RPMI8226 (cell line): ENCODE measurements around the gene CDHR3.

ENCODE experiments used
- DNase-seq: peaks from one replicate; pipeline ENCODE4 v3.0.0-alpha.2; 2015

The CDHR3 gene

DNA sequence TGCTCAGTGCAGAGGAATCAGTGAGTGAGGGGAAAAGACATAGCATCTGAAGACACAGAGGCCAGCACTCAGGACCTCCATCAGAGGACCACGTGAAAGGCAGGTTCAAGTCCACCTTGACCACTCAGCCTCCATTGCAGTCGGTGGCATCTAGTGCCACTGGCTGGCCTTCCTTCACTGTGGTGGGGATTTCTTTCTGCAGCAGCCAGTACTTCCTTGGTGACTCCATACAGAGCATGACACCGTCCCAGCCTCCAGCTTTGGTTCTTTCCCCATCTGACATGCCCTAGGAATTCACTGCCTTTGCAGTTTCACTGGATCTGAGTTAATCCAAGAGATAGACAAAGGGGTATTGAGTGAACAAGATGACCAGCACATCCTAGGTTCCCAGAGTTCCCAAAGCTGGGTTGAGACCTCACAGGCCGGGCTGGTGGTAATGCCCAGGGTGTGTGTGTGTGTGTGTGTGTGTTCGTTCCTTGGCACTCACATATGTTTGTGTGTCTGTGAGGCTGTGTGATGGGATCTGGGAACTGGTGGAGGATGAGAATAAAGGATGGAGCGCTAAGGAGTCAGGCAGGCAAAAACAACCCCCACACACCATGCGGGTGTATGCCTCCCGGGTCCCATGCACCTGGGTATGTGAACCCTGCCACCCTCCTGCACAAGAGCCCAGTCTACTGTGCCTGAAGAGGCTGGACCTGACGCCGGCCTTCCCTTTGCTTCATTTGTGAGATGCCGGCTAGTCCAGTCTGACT lies 91.3 kb downstream of the CDHR3 start:
- DNase-seq: no peak

DNA sequence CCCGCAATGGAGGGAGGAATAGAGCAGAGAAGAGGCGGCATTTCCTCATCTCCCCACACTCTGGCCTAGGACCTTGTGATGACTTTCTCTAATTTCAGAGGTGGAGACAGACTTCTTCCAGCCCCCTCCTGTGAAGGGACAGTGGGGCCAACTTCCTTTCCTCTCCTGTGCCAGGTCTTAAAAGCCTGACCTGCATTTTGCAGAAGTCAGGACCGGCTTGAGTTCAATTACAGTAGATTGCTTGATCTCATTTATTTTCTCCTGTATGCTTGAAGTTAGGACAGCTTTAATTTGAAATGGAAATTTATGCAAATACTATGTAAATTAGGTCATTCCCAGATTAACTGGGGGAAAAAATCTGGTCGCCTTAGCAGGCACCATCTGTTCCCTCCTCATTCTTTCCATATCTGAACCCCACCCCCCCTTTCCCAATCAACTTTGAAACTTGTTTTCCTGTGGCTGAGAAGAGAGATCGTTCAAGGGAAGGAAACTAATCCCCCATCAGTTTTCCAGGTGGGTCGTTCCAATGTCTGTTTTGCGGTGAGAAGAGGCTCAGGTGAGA lies 92.0 kb downstream of the CDHR3 start:
- no peak for DNase-seq

DNA sequence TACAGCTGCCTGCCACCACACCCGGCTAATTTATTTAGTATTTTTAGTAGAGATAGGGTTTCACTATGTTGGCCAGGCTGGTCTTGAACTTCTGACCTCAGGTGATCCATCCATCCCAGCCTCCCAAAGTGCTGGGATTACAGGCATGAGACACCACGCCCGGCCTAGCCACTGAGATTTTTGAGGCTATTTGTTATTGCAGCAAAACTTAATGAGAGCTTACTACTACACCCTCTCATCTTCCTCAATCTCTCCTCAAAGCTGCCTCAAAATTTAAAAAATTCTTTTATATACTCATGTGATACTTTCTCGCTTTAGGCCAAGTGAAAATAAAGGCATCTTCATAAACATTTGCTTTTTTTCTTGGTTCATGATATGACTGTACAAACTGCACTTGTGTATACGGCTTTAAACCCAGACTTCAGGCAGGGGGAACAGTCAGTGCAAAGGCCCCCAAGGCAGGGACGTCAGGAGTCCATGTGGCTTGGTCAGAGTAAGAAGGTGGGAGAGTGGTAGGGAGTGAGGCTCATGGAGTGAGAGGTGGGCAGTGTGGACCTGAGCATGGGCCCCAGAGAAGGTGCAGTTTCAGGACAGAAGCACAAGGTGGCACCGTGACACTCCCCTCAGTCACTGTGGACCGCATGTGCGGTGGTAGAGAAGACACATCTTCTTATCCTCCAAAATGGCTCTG lies 93.6 kb downstream of the CDHR3 start:
- peak; percentile 83 for DNase-seq

- no peak for DNase-seq
Measured at GRCh38 chr7:106057204-106057961, 94.3 kb downstream of the CDHR3 start.

GRCh38 chr7:106057962-106058927 lies 95.2 kb downstream of the CDHR3 start:
- peak; percentile 33 for DNase-seq

DNA sequence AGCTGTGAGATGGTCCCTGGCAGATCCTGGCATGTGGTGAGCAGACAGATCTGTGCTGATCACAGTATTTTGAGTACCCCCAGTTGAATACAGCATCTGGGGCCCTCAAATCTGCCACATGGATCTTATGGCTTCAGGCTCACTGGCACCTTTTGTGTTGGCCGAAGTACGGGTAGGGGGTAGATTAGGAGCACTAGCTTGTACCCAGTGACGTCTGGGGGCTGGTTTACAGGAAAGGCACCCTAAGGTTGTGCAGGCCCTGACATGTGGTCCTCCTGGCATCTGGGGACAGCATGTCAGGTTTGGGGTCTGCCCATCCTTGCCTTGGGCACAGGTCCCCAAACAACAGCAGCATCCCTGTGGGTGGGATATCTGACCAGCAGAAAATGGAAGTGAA lies 95.9 kb downstream of the CDHR3 start:
- DNase-seq: no peak

GRCh38 chr7:106059556-106059955 lies 96.5 kb downstream of the CDHR3 start:
- no peak for DNase-seq

DNA sequence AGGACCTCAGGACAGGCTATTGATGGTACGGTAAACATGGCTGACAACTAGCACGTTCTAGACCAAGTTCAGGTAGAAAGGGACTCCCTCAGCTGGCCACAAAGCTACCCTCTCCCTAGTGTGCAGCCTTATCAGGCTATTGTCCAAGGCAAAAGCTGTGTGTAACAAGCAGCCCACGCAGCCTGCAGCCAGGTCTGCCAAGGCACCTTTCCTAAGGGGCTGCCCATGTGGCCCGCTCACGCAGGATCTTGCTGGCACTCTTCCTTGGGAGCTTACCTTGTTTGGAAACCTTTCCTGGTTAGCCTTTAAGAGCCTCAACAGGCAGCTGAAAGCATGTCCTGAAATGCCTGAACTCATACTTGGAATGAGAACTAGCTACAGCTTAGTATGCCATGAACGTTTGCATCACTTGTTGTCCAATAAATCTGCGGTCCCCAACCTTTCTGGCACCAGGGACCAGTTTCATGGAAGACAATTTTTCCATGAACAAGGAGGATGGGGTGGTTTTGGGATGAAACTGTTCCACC lies 97.4 kb downstream of the CDHR3 start:
- no peak for DNase-seq

DNA sequence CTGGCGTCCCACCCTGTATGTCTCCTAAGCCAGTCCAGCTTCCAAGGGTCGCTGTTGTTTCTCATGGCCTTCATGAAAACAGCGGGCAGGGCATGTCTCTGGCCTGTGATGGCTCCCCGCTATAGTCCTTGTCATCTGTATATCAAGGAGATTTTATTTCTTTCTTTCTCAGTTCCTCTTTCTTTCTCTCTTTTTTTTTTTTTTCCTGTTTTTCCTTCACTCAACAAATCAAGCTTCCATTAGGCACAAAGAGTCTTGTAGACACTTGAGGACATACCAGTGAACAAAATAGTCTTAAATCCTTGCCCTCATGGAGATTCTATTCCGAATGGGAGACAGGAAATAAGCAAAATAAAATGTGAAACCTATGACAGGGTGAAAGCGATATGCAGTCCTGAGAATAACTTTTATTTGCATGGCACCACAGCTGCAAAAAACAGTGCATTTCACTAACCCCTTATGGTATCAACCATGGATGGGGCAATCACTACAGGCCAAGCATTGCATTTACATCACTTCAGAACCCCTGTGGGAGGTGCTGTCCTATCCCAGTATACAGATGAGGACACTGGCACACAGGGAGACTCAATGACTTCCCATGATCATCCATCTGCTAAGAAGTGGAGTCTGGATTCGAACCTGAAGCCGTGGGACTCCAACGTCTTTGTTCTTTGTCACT lies 98.4 kb downstream of the CDHR3 start:
- DNase-seq: peak; percentile 36

DNA sequence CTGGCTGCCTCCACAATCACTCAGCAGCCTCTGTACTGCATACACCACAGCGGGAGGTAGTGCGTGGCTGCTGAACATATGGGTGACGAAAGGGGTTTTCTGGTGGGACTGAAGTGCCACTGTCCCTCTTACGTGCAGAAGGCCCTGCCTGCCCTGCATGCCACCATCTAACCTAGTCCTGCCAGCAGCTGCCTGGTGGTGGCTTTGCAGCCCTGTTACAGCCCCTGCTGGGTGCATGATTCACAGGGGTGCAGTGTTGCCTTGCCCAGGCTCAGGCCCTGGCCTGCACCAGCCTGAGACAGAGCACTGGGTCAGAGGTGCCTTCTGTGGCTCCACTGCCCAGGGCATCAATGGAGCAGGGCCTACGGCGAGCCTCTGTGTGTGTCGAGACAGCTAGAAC lies 98.9 kb downstream of the CDHR3 start:
- no peak for DNase-seq

GRCh38 chr7:106062521-106062931 lies 99.5 kb downstream of the CDHR3 start:
- DNase-seq: no peak

GRCh38 chr7:106063024-106063423 lies 100.0 kb downstream of the CDHR3 start:
- DNase-seq: no peak

DNA sequence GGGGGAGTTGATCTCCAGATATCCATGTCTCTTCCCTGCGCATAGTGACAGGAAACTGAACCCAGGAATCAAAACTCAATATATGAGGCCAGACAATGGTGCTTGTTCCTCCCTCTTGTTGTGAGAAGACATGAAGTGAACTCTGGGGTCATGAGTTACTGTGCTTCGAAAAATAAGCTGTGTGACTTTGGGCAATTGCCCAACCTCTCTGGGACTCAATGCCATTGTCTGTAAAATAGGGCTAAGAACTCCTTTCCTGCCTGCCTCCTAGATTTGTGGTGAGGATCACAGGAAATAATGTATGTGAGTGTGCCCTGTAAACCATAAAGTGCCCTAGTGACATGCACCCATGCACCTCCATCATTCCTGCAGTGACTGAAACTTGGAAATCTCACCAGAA lies 100.6 kb downstream of the CDHR3 start:
- no peak for DNase-seq

DNA sequence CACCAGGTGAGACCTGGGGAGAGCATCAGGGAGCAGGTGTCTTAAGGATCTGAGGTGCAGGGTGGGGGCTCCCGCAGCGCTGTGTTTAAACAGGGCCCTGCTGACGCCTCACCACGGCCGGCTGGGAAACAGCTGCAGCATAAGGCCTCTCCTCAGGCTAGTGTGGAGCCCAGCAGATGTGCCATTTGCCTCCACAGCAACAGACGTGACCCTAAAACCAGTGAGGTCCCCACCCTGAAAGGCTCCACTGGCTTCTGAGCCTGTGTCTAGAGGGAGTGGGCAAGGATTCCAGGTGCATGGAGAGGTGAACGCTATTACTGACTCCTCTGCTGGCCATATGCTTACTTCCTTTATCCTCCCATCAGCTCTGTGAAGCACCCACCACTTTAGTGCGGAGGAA lies 101.3 kb downstream of the CDHR3 start:
- no peak for DNase-seq

GRCh38 chr7:106064771-106065574 lies 101.9 kb downstream of the CDHR3 start:
- DNase-seq: peak; percentile 54

GRCh38 chr7:106065575-106066500 lies 102.8 kb downstream of the CDHR3 start:
- no peak for DNase-seq

GRCh38 chr7:106067678-106068077 lies 104.6 kb downstream of the CDHR3 start:
- no peak for DNase-seq

DNA sequence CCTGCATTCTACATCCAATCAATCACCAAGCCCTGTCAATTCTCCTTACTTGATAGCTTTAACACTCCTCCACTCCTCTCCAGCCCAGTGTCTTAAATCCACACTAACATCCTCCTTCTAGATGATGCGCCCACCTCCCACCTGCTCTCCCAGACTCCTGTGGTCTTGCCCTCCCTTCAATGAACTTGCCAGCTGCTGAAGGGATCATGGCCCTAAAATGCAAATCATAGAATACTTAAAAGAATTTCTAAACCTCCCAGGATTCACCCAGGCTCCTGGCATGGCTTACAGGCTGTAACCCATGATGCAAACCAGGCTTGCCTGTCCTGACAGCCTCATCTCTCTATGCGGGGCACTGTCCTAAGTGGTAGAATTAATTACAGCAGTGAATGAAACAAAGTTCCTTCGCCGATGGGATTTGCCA lies 105.5 kb downstream of the CDHR3 start:
- no peak for DNase-seq

DNA sequence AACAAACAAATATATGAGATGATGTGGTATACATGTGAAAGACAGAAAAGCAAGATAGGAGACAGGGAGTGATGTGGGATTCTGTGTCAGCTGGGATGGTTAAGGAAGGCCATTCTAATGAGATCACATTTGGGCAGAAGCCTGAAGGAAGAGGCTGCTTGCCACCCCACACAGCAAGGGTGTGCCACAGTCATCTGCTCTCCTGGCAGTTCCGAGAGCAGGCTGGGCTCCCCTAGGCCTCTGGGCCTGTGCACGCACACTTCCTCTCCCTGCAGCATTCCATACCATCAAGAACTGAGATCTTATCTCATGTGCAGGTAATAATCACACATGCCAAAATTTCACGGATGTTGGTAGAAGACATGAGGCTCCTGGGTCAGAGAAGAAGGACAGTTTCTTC lies 105.9 kb downstream of the CDHR3 start:
- no peak for DNase-seq
